Loucy (cell line): ENCODE data around the gene CDK15.

ENCODE experiments used
- H2AFZ ChIP-seq: fragments of 200-600 bp; sonication (generic); 2 replicates; pipeline ENCODE4 v1.6.0; 2016; ENCODE audit warnings: antibody characterized with exemption, mild to moderate bottlenecking, low read length, moderate library complexity
- H3F3A ChIP-seq: fragments of 200-600 bp; 2 replicates; pipeline ENCODE4 v1.6.0; 2016; ENCODE audit warnings: antibody characterized with exemption, low read depth, mild to moderate bottlenecking
- H3K27me3 ChIP-seq: fragments of 200-600 bp; sonication (generic); 2 replicates; pipeline ENCODE4 v1.6.1; 2014; ENCODE audit warnings: low read length, mild to moderate bottlenecking; ENCODE audit not compliant: insufficient read depth, poor library complexity, severe bottlenecking
- H3K36me3 ChIP-seq: fragments of 200-600 bp; sonication (generic); 2 replicates; pipeline ENCODE4 v1.6.1; 2016; ENCODE audit warnings: low read length; ENCODE audit not compliant: insufficient read depth
- H3K4me1 ChIP-seq: fragments of 200-600 bp; sonication (generic); 2 replicates; pipeline ENCODE4 v1.5.1; 2014; ENCODE audit warnings: low read length, mild to moderate bottlenecking; ENCODE audit not compliant: insufficient read depth, poor library complexity, severe bottlenecking
- H3K4me2 ChIP-seq: fragments of 200-600 bp; sonication (generic); 2 replicates; pipeline ENCODE4 v1.6.0; 2014; ENCODE audit warnings: antibody characterized with exemption, low read length, low read depth, mild to moderate bottlenecking; ENCODE audit not compliant: poor library complexity, severe bottlenecking
- H3K4me3 ChIP-seq: fragments of 200-600 bp; sonication (generic); 2 replicates; pipeline ENCODE4 v1.5.1; 2014; ENCODE audit warnings: low read length, mild to moderate bottlenecking, mixed read lengths; ENCODE audit not compliant: poor library complexity, severe bottlenecking
- H3K79me2 ChIP-seq: fragments of 200-600 bp; sonication (generic); 2 replicates; pipeline ENCODE4 v1.6.1; 2014; ENCODE audit warnings: low read length; ENCODE audit not compliant: insufficient read depth
- H3K9ac ChIP-seq: fragments of 200-600 bp; sonication (generic); 2 replicates; pipeline ENCODE4 v1.6.0; 2014; ENCODE audit warnings: mild to moderate bottlenecking, low read depth, low read length, moderate library complexity; ENCODE audit not compliant: poor library complexity, severe bottlenecking
- H3K9me2 ChIP-seq: fragments of 200-600 bp; sonication (generic); replicated peaks from 2 replicates; pipeline ENCODE4 v1.6.1; 2016; ENCODE audit warnings: low read depth, low read length, mixed read lengths
- H3K9me3 ChIP-seq: fragments of 200-600 bp; sonication (generic); 2 replicates; pipeline ENCODE4 v1.6.1; 2014; ENCODE audit warnings: mild to moderate bottlenecking, antibody characterized with exemption, low read length, low read depth; ENCODE audit not compliant: insufficient read depth
- H4K20me1 ChIP-seq: fragments of 200-600 bp; sonication (generic); 2 replicates; pipeline ENCODE4 v1.6.0; 2014; ENCODE audit warnings: antibody characterized with exemption, low read length, mild to moderate bottlenecking; ENCODE audit not compliant: insufficient read depth, poor library complexity, severe bottlenecking
- CTCF ChIP-seq: fragments of 200-600 bp; sonication (generic); conservative IDR thresholded peaks from 2 replicates; pipeline ENCODE4 v1.5.1; 2014; ENCODE audit warnings: mild to moderate bottlenecking, antibody characterized with exemption, low read length
- EZH2phosphoT487 ChIP-seq: fragments of 200-600 bp; IDR thresholded peaks from 2 replicates; pipeline ENCODE4 v1.6.1; 2018; ENCODE audit warnings: antibody characterized with exemption, mild to moderate bottlenecking, moderate library complexity, borderline replicate concordance

Gene CDK15

GRCh38 chr2:201847481-201847880, 41.1 kb downstream of the CDK15 start:
- TF ChIP-seq EZH2phosphoT487, result no peak
- TF ChIP-seq CTCF, result no peak
- Histone ChIP-seq H3K36me3 (no peaks in the 10 kb centered on the region), H3K4me3 (no peak overlapping the region)

GRCh38 chr2:201852462-201852861, 46.1 kb downstream of the CDK15 start:
- Histone ChIP-seq H3K79me2 (no peaks in the 10 kb centered on the region), H3K4me2 (no peak overlapping the region), H3F3A (no peaks in the 10 kb centered on the region), H4K20me1 (no peaks in the 10 kb centered on the region), H3K27me3 (no peaks in the 10 kb centered on the region), H3K4me1 (no peaks in the 10 kb centered on the region), H3K9me2 (no peaks in the 10 kb centered on the region), H3K9me3 (no peaks in the 10 kb centered on the region), H3K36me3 (no peaks in the 10 kb centered on the region), H3K4me3 (no peak overlapping the region), H3K9ac (no peak overlapping the region), H2AFZ (no peak overlapping the region)
- TF ChIP-seq CTCF (no peak), EZH2phosphoT487 (no peak)

More at GRCh38 chr2:201847481-201847880, 41.1 kb downstream of the CDK15 start:
- Histone ChIP-seq H3K27me3 (no peaks in the 10 kb centered on the region), H3K4me1 (no peaks in the 10 kb centered on the region), H3K79me2 (no peaks in the 10 kb centered on the region), H3K9ac (no peak overlapping the region), H4K20me1 (no peaks in the 10 kb centered on the region), H3K4me2 (no peak overlapping the region), H3F3A (no peaks in the 10 kb centered on the region), H3K9me2 (no peaks in the 10 kb centered on the region), H2AFZ (no peak overlapping the region), H3K9me3 (no peaks in the 10 kb centered on the region)

GRCh38 chr2:201852878-201853415, 46.6 kb downstream of the CDK15 start:
- Histone ChIP-seq H3K4me2 (no peak overlapping the region), H4K20me1 (no peaks in the 10 kb centered on the region)

More at GRCh38 chr2:201852878-201853415, 46.6 kb downstream of the CDK15 start:
- Histone ChIP-seq H3K79me2 (no peaks in the 10 kb centered on the region), H2AFZ (no peak overlapping the region), H3K9ac (no peak overlapping the region), H3K36me3 (no peaks in the 10 kb centered on the region), H3F3A (no peaks in the 10 kb centered on the region), H3K27me3 (no peaks in the 10 kb centered on the region), H3K4me1 (peaks cover 3% of the 10 kb centered on the region), H3K9me2 (no peaks in the 10 kb centered on the region), H3K4me3 (no peak overlapping the region), H3K9me3 (no peaks in the 10 kb centered on the region)
- no peak for TF ChIP-seq EZH2phosphoT487
- TF ChIP-seq CTCF, result no peak
